GM21367 (cell line): ENCODE results near the gene MACROD2.

Experiments
- ATAC-seq: cut with Tn5 transposase; IDR thresholded peaks from one replicate; pipeline ENCODE4 v1.9.1; 2021; ENCODE audit not compliant: unreplicated experiment

Gene MACROD2

DNA sequence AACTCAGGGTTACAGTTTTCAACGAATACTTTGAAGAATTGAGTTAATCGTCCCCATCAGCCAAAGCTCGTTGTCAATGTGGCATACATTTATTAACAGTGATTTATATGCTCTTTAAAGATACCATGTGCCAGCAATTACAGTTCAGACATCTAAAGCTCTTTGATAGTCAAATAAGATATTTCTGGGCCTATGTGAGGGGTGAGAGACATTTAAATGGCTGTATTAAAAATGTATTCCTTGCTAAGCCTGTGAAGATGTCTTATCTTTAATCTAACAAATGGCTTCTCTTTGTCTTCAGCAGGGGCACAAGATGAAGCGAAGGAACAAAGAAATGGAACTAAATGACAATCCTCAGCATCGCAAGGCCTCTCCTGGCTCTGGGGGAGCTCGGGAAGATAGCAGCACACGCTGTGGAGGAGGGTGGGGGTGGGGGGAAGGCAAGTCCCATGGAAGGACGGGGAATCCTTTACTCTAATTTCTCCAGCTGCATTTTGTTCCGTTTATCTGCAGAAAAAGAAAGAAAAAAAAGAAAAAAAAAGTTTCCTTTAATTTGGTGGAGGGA, 2054.3 kb downstream of the MACROD2 start:
- ATAC-seq = no peak

DNA sequence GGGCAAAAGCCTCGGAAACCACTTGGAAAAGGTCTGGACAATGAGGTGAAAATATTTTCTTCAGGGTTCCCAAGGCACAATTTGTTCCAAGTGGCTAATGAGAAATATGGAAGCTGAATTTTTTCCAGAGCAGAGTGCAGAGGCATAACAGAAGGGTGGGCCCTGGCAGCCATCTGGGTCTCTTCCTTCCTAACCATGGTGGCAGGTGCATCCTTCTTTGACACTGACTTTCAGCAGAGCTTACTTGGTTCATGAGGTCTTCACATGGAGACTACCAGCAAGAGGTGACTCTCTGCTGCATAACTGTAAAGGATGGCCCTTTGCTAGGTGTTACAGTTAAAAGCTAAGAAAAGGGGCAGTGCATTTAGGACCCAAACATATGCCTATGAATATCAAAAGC, 2055.1 kb downstream of the MACROD2 start:
- no peak for ATAC-seq

- no peak for ATAC-seq
These were observed 2056.7 kb downstream of the MACROD2 start for GRCh38 chr20:16051968-16052367.

- no peak for ATAC-seq
These were observed 2057.1 kb downstream of the MACROD2 start for GRCh38 chr20:16052456-16052855.

DNA sequence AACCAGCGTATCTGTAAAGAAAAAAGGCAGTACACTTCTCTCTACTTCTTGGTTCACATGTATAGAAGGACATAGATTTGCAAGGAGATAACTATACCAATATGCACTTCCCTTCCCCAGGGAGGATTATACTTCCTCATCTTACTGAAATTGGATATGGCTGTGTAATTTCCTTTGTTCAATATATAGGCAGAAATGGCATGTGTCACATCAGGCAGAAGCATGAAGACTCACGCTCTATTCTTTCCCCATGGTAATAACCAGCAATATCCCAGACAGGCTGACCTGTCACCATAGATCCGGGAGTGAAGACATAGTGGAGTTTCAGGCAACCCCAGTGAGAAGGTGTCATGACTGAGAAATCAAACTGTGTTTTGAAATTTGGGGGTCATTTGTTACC, 2059.7 kb downstream of the MACROD2 start:
- no peak for ATAC-seq

GRCh38 chr20:16057651-16058050, 2062.3 kb downstream of the MACROD2 start:
- ATAC-seq = no peak

DNA sequence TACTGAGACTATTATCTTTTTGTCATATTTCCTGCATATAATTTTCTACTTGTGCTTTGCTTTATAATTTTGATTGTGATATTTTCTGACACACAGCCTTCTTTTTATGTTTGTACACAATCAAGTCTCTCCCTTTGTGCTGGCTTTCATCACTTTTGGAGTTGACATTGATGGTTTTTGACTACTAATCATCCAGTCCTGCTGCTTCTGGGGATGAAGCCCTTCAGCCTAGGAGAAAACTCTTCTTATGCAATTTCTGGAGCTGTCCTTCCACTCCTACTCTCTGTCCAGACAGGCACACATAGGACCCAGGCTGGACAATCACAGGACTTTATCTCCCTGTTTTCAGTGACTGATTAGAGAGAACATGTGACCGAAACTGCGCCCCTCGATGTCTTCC, 2063.0 kb downstream of the MACROD2 start:
- no peak for ATAC-seq

DNA sequence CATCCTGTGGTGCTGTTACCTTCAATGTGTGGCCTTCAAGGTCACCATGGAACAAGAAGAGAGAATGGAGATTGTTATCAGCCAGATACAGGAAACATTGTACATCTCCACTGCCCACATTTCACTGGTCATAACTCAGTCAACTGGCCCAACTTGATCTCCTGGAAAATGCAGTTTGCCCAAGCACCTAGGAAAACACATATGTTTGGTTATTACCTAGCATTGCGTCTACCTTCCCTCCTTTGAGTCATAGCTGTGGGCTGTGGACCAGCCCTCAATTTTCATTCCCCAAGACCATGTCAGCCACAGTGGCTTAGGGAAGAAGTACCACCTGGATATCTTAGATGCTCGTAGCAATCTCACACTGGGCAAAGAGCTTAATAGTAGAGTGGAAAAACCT, 2064.5 kb downstream of the MACROD2 start:
- ATAC-seq = no peak

- ATAC-seq = no peak
These were observed 2066.0 kb downstream of the MACROD2 start for GRCh38 chr20:16061351-16061750.

- no peak for ATAC-seq
These were observed 2067.6 kb downstream of the MACROD2 start for GRCh38 chr20:16062661-16063581.

DNA sequence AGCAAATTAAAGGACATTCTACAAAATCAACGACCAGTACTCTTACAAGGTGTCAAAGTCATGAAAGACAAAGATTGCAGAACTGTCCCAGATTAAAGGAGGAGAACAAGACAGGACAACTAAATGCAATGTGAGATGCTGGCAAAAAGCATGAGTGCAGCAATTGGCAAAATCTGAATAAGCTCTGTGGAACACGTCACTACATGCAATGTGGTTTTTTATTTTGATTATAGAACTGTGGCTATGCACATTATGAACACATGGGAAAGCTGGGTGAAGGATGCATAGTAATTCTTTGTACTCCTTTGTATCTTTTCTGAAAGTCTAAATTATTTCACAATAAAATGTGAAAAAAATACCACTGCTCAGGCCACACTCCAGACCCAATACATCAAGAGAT, 2068.6 kb downstream of the MACROD2 start:
- no peak for ATAC-seq

- no peak for ATAC-seq
These were observed 2069.8 kb downstream of the MACROD2 start for GRCh38 chr20:16064989-16065707.

DNA sequence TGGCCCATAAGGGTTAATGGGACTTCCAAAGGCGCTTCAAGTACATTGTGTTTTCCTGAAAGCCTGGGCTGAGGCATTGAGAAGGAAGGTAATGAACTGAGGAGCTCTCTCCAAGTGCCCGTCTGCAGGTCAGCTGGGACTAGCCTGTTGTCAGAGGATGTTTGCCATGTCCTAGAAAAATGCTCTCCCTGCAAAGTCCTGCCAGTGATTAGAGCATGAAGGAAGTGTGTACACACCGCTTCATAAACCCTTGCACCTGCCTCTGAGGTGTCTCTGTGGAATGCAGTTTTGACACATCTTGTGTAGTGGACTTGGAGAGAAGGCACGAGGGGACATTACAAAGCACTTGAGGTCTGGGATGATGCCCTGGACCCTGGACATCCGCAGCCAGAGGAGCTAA, 2071.3 kb downstream of the MACROD2 start:
- no peak for ATAC-seq

DNA sequence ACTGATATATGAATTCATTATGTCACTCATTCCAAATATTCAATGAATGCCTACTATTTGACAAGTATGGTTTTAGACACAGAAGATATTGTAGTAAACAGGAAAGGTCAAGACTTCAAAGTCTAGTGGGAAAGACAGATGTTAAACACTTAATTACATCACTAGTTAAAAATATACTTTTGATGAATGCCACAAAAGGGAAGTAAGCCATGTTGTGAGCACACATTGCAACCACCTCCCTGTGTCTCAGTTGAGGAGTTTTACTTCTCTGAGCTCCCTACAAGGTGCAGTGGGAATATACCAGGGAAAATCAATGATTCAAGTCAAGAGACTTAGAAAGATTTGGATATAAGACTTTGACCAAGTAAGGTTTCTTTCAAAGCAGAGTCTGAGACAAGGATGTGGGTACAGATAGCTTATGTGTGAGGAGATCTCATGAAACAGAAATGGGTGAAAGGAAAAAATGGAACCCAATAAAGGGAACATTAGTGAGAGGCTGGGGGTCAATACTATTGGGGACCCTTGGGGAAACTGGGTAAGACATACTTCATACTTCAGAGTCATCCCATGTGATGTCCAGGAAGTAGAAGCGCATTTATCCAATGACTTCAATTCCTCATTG, 2074.2 kb downstream of the MACROD2 start:
- peak; percentile 90 for ATAC-seq

DNA sequence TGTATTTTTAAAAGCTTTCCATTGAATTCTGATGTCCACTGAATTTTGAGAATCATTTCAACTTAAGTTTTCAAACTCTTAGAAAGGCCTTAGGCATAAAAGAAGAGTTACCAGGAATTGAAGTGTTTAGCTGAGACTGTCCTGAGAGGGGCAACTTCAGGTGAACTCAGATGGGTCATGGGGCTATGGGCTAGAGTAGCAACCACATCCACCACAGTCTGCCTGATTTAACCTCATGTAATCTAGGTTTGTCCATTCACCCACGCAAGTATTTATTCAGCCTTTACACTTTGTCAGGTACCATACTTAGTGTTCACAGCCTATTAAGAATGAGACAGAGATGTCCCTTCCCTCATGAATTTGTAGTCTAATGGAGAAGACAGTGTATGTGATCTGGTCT, 2076.9 kb downstream of the MACROD2 start:
- no peak for ATAC-seq

DNA sequence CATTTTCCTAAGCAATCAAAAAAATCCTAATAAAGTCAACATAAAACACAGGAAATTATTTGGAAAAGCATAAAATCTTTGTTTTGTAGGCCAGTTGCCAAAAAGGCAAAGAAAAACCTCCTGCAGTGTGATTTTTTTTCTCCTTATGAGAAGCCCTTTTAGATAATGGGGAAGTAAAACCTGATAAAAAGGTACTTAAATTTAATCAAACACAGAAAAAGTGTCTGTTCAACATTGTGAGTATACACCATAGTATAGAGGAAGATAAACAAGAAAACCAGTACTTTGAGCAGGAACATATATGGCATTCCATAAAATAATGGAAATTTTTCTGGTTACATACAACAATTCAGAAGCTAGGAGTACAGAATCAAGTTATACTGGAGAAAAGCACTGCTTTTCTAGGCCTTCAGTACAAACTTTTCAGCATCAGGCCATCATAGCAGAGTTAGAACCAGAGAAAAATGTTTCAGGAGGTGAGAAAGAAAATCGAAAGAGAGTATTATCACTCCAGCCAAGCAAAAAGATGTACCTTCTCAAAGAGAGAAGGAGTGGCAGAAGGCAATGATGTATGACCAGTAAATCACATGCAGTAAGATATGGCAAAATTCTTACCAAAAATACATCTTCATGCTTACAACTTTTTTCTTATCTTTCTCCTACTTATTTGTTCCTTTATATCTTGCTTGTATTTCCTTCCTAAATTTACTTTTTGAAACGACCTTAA, 2083.0 kb downstream of the MACROD2 start:
- no peak for ATAC-seq

DNA sequence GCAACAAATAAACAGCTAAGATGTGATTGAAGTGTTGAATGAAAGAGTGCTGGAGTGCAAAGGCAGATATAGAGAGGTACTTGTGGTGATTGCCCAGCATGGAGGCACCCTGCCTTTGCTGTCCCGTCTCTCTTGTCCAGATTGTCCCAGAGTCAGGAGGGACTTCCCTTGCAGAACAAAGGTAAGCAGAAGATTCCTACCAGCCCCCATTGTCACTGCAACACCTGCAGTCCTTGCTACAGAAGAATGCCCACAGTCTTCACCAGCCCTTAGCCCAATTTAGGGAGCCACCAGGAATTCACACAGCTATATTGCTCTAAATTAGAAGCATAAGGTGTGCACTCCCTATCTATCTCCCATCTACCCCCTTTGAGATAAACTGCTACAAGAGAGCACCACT, 2086.1 kb downstream of the MACROD2 start:
- no peak for ATAC-seq

DNA sequence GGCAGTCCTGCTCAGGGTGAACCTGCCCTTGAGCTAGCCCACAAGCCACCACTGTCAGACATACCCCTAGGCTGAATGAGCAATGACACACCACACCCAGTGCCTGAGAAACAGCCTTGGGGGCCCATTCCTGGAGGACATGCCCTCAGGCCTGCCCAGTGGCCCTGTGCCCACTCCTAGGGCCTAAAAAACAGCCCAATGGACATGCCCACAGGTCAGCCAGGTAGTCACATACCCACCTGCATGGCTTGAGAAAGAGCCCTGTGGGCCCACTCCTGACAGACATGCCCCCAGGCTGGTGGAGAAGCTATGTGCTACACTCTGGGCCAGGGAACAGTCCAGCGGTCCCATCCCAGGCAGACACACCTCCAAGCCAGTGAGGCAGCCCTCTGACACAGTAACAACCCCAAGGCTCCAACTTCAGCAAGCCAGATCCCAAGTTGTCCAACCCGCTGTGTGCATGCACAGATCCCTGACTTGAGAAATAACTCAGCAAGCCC, 2086.8 kb downstream of the MACROD2 start:
- ATAC-seq = no peak

- no peak for ATAC-seq
These were observed 2088.4 kb downstream of the MACROD2 start for GRCh38 chr20:16083639-16084280.

DNA sequence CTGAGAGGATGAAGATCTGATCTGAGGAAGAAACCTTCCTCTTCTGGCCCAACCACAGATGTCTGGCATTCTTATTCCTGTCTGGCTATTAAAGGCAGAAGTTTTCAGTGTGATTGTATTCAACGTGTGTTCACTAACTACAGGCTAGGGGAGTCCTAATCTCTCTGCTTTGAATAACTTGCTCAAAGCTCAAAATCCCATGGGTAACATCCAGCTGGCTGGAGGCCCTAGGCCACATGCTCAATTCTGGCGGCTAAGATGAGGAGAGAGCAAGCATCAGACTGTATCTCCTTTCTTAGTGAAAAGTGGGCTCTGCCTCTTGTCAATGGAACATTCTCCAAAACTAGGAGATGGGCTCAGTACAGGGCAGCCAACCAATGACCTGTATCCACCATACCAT, 2099.9 kb downstream of the MACROD2 start:
- ATAC-seq = no peak
